ENCODE results near the gene RHOT2.

- no peak for TF ChIP-seq CHD4 (IDR thresholded peaks at IDR 0.05)
- TF ChIP-seq SMARCA5 (IDR thresholded peaks at IDR 0.05), result no peak
- TF ChIP-seq SIN3A (IDR thresholded peaks at IDR 0.05; ENCODE audit: low read depth, low read length), result no peak
- TF ChIP-seq EP300 (IDR thresholded peaks at IDR 0.05; ENCODE audit: borderline replicate concordance in 1 of 2, control insufficient read depth in 1 of 2, low read depth in 2 of 2, low read length in 2 of 2), result no peak
- TF ChIP-seq, protein P1, sequence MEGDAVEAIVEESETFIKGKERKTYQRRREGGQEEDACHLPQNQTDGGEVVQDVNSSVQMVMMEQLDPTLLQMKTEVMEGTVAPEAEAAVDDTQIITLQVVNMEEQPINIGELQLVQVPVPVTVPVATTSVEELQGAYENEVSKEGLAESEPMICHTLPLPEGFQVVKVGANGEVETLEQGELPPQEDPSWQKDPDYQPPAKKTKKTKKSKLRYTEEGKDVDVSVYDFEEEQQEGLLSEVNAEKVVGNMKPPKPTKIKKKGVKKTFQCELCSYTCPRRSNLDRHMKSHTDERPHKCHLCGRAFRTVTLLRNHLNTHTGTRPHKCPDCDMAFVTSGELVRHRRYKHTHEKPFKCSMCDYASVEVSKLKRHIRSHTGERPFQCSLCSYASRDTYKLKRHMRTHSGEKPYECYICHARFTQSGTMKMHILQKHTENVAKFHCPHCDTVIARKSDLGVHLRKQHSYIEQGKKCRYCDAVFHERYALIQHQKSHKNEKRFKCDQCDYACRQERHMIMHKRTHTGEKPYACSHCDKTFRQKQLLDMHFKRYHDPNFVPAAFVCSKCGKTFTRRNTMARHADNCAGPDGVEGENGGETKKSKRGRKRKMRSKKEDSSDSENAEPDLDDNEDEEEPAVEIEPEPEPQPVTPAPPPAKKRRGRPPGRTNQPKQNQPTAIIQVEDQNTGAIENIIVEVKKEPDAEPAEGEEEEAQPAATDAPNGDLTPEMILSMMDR (IDR thresholded peaks at IDR 0.05 in 2 of 3, conservative IDR thresholded peaks at IDR 0.05 in 1 of 3; ENCODE audit: control insufficient read depth in 2 of 3, extremely low read depth in 1 of 3, insufficient read depth in 1 of 3, low read depth in 3 of 3, low read length in 3 of 3), result no peak
- TF ChIP-seq SRF (IDR thresholded peaks at IDR 0.05; ENCODE audit: low read depth in 2 of 2, low read length in 2 of 2), result no peak
Observed at GRCh38 chr16:629833-630248, 38.1 kb upstream of the RHOT2 start.

Data from GM12878 (cell line).